ENCODE results near the gene FAF1. TPM values are rescaled to one million over a fixed set of nuclear protein-coding genes. Genes with fewer than 3 reads are reported as not detected.

The FAF1 gene
- total and polyA plus RNA-seq, 2 of the 8 experiments (the other 6 are each of a cell fraction or from before 2014, with no cell fraction given), result 10.8 to 65.9 TPM

- TF ChIP-seq CHD7 (IDR thresholded peaks at IDR 0.05; ENCODE audit: insufficient replicate concordance, low read length) (no peak), JUN (IDR thresholded peaks at IDR 0.05; ENCODE audit: low read depth, low read length) (no peak), BRCA1 (IDR thresholded peaks at IDR 0.05; ENCODE audit: low read depth, low read length) (no peak), CTBP2 (IDR thresholded peaks at IDR 0.05; ENCODE audit: borderline replicate concordance, insufficient read depth, insufficient read length, low read length) (no peak), HDAC6 (IDR thresholded peaks at IDR 0.05; ENCODE audit: low read depth, low read length) (no peak), GABPA (IDR thresholded peaks at IDR 0.05; ENCODE audit: borderline replicate concordance, insufficient read depth, low read length) (no peak), MAX (IDR thresholded peaks at IDR 0.05) (no peak), CHD2 (IDR thresholded peaks at IDR 0.05; ENCODE audit: low read length) (no peak), NRF1 (IDR thresholded peaks at IDR 0.05; ENCODE audit: low read depth, low read length) (no peak), KDM4A (IDR thresholded peaks at IDR 0.05; ENCODE audit: low read depth, low read length, severe bottlenecking) (no peak), SP2 (IDR thresholded peaks at IDR 0.05; ENCODE audit: low read length) (no peak), KDM1A (IDR thresholded peaks at IDR 0.05; ENCODE audit: borderline replicate concordance, low read length) (no peak)
These were observed 22.5 kb upstream of the FAF1 start (continued) for GRCh38 chr1:50982611-50983010.

Measured in H1 (cell line).